T1000 (cell line): ENCODE results near the gene SOHLH1.

Experiments
- DNase-seq: peaks from one replicate; lab custom pipeline; 2025; ENCODE audit warnings: mixed read lengths; lab: John Stamatoyannopoulos, UW

SOHLH1 gene

GRCh38 chr9:135701959-135702721, 2.9 kb upstream of the SOHLH1 start, which contains the start of gene KCNT1:
Gene KCNT1, plus strand, starts transcription at chr9:135702185. Its CDS starts 74 bp downstream, at chr9:135702259.
- no peak for DNase-seq

- no peak for DNase-seq
Measured at GRCh38 chr9:135701067-135701958, 2.0 kb upstream of the SOHLH1 start.

GRCh38 chr9:135700525-135700924, 1.2 kb upstream of the SOHLH1 start:
- DNase-seq = no peak

GRCh38 chr9:135698767-135699166, 514 bp downstream of the SOHLH1 start:
- DNase-seq = no peak

- no peak for DNase-seq
Measured at GRCh38 chr9:135698236-135698635, 1.0 kb downstream of the SOHLH1 start.

GRCh38 chr9:135697226-135697625, 2.1 kb downstream of the SOHLH1 start:
- DNase-seq = no peak

GRCh38 chr9:135696446-135696845, 2.8 kb downstream of the SOHLH1 start:
- DNase-seq = no peak

- DNase-seq = no peak
Measured at GRCh38 chr9:135695642-135696041, 3.6 kb downstream of the SOHLH1 start.

GRCh38 chr9:135695036-135695435, 4.2 kb downstream of the SOHLH1 start:
- DNase-seq = no peak

- no peak for DNase-seq
Measured at GRCh38 chr9:135694414-135694813, 4.9 kb downstream of the SOHLH1 start.

GRCh38 chr9:135693771-135694170, 5.5 kb downstream of the SOHLH1 start:
- no peak for DNase-seq

GRCh38 chr9:135693265-135693664, 6.0 kb downstream of the SOHLH1 start:
- DNase-seq = no peak

- DNase-seq = no peak
Measured at GRCh38 chr9:135692410-135692809, 6.9 kb downstream of the SOHLH1 start.

GRCh38 chr9:135690836-135691570, 8.3 kb downstream of the SOHLH1 start:
- DNase-seq = no peak

GRCh38 chr9:135689011-135689410, 10.3 kb downstream of the SOHLH1 start:
- no peak for DNase-seq

GRCh38 chr9:135687216-135687615, 12.1 kb downstream of the SOHLH1 start:
- DNase-seq = no peak

GRCh38 chr9:135684691-135685090, 14.6 kb downstream of the SOHLH1 start:
- DNase-seq = no peak

- no peak for DNase-seq
Measured at GRCh38 chr9:135683401-135684034, 15.8 kb downstream of the SOHLH1 start.

GRCh38 chr9:135681161-135681560, 18.1 kb downstream of the SOHLH1 start:
- no peak for DNase-seq

GRCh38 chr9:135680056-135680455, 19.2 kb downstream of the SOHLH1 start:
- DNase-seq = no peak

GRCh38 chr9:135678236-135679017, 20.9 kb downstream of the SOHLH1 start:
- no peak for DNase-seq
